ENCODE data around the gene CCR4.
"Not testable (repeated sequence)": the region's sequence is repeated elsewhere in the genome, so short reads cannot be mapped to it uniquely, and the experiment has no call there.

CCR4 gene

GRCh38 chr3:32919920-32920319, 31.5 kb upstream of the CCR4 start:
- DNase-seq (ENCODE audit: insufficient read length, low spot score) (no peak), FAIRE-seq (no peak)
- TF ChIP-seq, protein P1, sequence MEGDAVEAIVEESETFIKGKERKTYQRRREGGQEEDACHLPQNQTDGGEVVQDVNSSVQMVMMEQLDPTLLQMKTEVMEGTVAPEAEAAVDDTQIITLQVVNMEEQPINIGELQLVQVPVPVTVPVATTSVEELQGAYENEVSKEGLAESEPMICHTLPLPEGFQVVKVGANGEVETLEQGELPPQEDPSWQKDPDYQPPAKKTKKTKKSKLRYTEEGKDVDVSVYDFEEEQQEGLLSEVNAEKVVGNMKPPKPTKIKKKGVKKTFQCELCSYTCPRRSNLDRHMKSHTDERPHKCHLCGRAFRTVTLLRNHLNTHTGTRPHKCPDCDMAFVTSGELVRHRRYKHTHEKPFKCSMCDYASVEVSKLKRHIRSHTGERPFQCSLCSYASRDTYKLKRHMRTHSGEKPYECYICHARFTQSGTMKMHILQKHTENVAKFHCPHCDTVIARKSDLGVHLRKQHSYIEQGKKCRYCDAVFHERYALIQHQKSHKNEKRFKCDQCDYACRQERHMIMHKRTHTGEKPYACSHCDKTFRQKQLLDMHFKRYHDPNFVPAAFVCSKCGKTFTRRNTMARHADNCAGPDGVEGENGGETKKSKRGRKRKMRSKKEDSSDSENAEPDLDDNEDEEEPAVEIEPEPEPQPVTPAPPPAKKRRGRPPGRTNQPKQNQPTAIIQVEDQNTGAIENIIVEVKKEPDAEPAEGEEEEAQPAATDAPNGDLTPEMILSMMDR (IDR thresholded peaks at IDR 0.05; ENCODE audit: insufficient read depth, missing control alignments) = no peak

DNA sequence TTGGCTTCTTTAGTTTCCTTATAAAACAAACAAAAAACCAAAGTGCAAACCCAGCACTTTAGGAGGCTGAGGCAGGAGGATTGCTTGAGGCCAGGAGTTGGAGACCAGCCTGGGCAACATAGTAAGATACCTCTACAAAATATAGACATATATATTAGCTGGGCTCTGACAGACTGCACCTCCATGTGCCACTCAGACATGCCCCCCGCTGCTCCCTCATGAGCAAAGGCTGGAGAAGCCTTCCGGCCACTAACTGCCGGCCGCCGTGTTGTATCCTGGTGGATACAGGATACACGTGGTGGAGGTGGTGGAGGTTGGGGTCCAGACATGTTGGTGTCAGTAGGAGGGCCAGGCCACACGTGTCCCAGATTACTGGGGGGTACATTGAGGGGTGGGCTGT, 29.4 kb upstream of the CCR4 start:
- TF ChIP-seq, protein P1 (IDR thresholded peaks at IDR 0.05; ENCODE audit: insufficient read depth, missing control alignments) = no peak
- DNase-seq (ENCODE audit: insufficient read length, low spot score) = no peak

DNA sequence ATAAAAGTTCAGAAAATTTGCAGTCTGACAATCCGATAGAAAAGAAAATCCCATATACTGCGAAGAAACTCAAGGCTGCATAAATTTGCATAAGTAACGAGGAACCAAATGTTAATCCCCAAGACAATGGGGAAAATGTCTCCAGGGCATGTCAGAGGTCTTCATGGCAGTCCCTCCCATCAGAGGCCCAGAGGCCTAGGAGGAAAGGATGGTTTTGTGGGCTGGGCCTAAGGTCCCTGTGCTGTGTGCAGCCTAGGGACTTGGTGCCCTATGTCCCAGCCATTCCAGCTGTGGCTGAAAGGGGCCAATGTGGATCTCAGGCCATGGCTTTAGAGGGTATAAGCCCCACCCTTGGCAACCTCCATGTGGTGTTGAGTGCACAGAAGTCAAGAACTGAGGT, 21.3 kb upstream of the CCR4 start:
- TF ChIP-seq, protein P1 (IDR thresholded peaks at IDR 0.05; ENCODE audit: insufficient read depth, missing control alignments) = no peak
- FAIRE-seq = no peak
- DNase-seq (ENCODE audit: insufficient read length, low spot score) = no peak

More for the DNA sequence above, 29.4 kb upstream of the CCR4 start:
- no peak for FAIRE-seq

DNA sequence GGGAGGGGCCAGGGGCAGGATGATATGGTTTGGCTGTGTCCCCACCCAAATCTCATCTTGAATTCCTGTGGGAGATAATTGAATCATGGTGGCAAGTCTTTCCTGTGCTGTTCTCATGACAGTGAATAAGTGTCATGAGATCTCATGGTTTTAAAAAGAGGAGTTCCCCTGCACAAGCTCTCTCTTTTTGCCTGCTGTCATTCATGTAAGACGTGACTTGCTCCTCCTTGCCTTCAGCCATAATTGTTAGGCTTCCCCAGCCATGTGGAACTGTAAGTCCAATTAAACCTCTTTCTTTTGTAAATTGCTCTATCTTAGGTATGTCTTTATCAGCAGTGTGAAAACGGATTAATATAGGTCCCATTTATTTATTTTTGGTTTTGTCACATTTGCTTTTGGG, 20.2 kb upstream of the CCR4 start:
- not testable (repeated sequence) for FAIRE-seq

DNA sequence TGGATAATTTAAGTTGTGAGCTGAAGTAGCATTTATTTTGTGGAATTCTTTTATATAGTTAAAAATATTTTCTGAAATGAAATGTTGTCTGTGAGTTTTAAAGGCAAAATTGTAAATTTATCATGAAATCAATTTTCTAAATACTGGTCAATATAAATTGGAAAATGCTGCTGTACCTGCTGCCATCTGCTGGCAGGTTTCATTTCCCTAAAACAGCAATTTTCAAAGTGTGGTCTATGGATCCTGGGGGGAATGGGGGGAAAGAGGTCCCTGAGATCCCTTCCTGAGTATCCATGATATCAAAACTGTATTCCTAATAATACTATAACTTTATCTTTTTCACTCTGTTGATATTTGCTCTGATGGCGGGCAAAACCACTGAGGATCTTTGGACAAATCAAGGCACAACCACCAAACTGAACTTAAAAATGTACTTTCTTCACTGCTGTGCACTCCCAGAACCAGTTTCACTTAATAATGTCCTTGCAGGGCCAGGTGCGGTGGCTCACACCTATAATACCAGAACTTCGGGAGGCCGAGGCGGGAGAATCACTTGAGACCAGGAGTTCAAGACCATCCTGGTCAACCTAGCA, 17.2 kb upstream of the CCR4 start:
- TF ChIP-seq, protein P1 (IDR thresholded peaks at IDR 0.05; ENCODE audit: insufficient read depth, missing control alignments) = peak; percentile 85
- no peak for DNase-seq (ENCODE audit: insufficient read length, low spot score)
- no peak for FAIRE-seq

More for the DNA sequence above, 20.2 kb upstream of the CCR4 start:
- not testable (repeated sequence) for DNase-seq (ENCODE audit: insufficient read length, low spot score)

GRCh38 chr3:32937331-32937730, 14.1 kb upstream of the CCR4 start:
- TF ChIP-seq, protein P1 (IDR thresholded peaks at IDR 0.05; ENCODE audit: insufficient read depth, missing control alignments) = no peak
- DNase-seq (ENCODE audit: insufficient read length, low spot score) = peak; percentile 23
- FAIRE-seq = peak; percentile 51

- DNase-seq (ENCODE audit: insufficient read length, low spot score); FAIRE-seq: not testable (repeated sequence)
Measured at GRCh38 chr3:32939531-32940284, 11.7 kb upstream of the CCR4 start.

- DNase-seq (ENCODE audit: insufficient read length, low spot score) (no peak), FAIRE-seq (no peak)
- TF ChIP-seq, protein P1 (IDR thresholded peaks at IDR 0.05; ENCODE audit: insufficient read depth, missing control alignments) = no peak
Measured at GRCh38 chr3:32940726-32941125, 10.7 kb upstream of the CCR4 start.

Measured in D721Med (cell line).